ENCODE results near the gene PILRA.

GRCh38 chr7:100425347-100425746, 52.1 kb downstream of the PILRA start:
- no peak for TF ChIP-seq CTCF (IDR thresholded peaks at IDR 0.05)
- TF ChIP-seq ZFX (IDR thresholded peaks at IDR 0.05; ENCODE audit: borderline replicate concordance), result no peak

All from 22Rv1 (cell line).